ENCODE measurements around the gene SIRT3.

- TF ChIP-seq CTCF (IDR thresholded peaks at IDR 0.05): no peak
- no peak for TF ChIP-seq POLR2A (IDR thresholded peaks at IDR 0.05)
Observed at GRCh38 chr11:282630-283360, 46.7 kb upstream of the SIRT3 start.

Measured in body of pancreas (tissue), 4 donors.